ENCODE data around the gene ZNF480.
A peak's percentile ranks its signal among the peaks of the same experiment; 100 is the strongest.
"Not testable (repeated sequence)": the region's sequence is repeated elsewhere in the genome, so short reads cannot be mapped to it uniquely, and the experiment has no call there.

ZNF480 gene

GRCh38 chr19:52296773-52297600 lies at the start of gene ZNF480:
Gene ZNF480 (plus strand): TSS chr19:52297169. CDS start chr19:52300413, 3,244 bp downstream.
- no peak for DNase-seq

DNA sequence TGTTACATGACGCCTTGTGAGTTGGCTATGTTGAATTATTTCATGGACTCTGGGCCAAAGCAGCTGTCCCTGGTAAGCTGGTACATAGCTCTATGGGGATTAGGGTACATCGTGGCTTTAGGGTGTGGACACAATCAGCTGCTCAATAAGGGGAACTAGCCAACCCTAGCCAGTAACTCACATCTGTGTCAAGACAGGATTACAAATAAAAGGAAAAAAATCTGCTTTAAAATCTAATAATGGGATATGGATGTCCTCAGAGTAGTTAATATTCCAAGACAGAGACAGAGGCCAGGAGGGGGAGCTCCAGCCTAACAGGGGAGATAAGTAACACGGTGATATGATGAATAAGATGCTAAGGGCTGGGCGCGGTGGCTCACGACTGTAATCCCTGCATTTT lies 48.7 kb upstream of the ZNF480 start:
- DNase-seq: no peak

DNA sequence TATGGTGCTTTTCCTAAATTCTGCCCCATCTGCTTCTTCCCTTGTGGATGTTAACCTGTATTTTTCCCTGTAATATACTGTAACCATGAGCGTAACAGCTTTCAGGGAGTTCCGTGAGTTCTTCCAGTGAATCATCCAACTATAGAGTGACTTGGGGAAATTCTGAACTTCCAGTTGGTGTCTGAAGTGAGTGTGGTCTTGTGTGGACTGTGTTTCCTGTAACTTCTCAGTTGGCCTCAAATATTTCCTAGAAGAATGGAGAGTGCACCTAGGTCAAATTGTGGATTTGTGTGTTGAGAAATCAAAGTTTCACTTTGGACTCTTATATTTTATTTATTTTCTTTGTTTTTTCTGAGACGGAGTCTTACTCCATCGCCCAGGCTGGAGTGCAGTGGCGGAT lies 38.5 kb upstream of the ZNF480 start:
- no peak for DNase-seq

DNA sequence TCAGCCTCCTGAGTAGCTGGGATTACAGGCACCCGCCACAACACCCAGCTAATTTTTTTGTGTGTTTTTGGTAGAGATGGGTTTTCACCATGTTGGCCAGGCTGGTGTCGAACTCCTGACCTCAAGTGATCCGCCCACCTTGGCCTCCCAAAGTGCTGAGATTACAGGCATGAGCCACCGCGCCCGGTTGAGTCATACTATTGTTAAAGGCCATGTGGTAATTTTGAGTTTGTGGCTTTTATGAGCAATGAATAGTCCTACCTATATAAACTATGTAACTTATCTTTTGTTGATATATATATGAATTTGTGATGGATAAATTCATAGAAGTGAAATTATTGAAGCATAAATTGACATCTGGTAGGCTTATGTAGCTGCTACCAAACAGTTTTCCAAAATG lies 31.4 kb upstream of the ZNF480 start:
- not testable (repeated sequence) for DNase-seq

GRCh38 chr19:52269338-52270261 lies 27.4 kb upstream of the ZNF480 start, which contains the start of gene ZNF766:
Gene ZNF766 (plus strand): TSS chr19:52269587. CDS start chr19:52269614, 27 bp downstream.
- peak; percentile 66 for DNase-seq

DNA sequence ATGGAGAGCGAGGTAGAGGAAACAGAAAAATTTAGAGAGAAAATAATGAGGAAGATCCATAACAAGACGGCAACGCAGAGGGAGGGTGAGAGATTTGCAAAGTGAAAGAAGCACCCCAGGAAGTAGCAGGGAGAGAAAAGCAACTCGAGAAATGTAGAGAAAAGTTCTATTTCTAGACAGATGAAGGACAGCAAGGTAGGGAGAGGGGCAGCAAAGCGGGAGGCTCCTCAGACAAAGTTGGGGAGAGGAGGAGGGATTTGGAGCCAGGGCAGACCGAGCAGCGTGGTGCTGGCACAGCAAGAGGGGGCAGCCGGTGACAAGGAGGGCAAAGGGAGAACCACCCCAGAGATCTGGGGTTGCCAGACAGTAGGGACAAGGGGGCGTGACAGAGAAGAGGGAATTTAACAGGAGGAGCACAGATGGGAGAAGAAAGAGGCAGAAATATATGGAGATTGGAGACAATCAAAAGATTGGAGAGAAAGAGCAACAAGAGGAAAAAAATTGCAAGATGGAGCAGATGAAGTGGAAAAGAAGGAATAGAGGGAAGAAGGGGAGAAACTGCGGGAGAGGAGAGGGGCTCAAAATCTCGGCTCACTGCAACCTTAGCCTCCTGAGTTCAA lies 26.6 kb upstream of the ZNF480 start:
- no peak for DNase-seq

DNA sequence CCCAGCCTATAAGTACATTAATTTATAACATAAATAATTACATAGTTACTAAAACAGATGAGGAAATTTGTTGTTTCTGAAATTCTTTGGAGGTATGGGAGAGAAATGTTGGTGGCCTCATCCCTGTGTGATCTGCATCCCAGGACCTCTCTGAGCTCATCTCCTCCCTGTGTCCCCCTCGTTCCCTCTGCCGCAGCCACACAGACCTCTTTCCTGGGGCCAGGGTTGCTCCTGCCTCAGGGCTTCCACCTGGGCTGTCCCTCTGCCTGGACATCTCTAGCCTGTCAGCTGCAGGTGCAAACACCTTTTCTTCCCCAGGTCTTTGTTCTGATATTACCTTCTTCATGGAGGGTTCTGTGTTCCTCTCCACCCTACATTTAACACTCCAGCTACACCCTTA lies 23.7 kb upstream of the ZNF480 start:
- DNase-seq: no peak

- DNase-seq: no peak
Measured at GRCh38 chr19:52274191-52274590, 22.8 kb upstream of the ZNF480 start.

GRCh38 chr19:52275988-52276387 lies 21.0 kb upstream of the ZNF480 start:
- no peak for DNase-seq

GRCh38 chr19:52277471-52277870 lies 19.5 kb upstream of the ZNF480 start:
- no peak for DNase-seq

- DNase-seq: no peak
Measured at GRCh38 chr19:52286256-52286655, 10.7 kb upstream of the ZNF480 start.

DNA sequence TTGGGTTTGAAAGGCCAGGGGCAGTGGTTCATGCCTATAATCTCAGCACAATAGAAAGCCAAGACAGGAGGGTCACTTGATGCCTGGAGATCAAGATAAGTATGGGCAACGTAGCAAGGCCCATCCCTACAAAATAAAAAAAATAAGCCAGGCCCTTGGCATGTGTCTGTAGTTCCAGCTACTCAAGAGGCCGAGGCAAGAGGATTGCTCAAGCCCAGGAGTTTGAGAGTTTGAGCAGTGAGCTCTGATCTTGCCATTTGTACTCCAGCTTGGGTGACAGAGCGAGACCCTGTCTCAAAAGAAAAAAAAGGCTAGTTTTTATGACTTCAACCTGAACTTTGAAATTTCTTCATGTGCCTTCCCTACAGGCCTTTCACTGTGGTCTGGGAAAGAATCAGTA lies 5.2 kb upstream of the ZNF480 start:
- no peak for DNase-seq

- not testable (repeated sequence) for DNase-seq
Measured at GRCh38 chr19:52292946-52293345, 4.0 kb upstream of the ZNF480 start.

GRCh38 chr19:52296400-52296772 lies 583 bp upstream of the ZNF480 start:
- DNase-seq: no peak

GRCh38 chr19:52297601-52298364 lies 814 bp downstream of the ZNF480 start:
- DNase-seq: no peak

DNA sequence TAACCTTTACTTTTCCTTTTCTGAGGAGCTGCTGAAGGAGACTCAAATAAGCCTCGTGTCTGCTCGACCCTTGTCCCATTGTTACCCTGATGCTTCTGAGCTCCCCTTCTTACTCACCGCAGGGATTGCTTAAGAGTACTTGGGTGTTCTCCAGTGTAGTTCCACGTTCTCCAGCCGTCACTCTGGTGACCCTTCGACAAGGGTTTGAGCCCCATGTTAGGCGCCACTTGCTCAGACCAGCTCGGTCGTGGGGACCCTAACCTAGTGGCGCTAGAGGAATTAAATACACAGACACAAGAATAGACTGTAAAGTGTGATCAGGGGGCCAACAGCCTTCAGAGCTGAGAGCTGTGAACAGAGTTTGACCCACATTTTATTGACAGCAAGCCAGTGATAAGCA lies 10.3 kb downstream of the ZNF480 start:
- DNase-seq: no peak

DNA sequence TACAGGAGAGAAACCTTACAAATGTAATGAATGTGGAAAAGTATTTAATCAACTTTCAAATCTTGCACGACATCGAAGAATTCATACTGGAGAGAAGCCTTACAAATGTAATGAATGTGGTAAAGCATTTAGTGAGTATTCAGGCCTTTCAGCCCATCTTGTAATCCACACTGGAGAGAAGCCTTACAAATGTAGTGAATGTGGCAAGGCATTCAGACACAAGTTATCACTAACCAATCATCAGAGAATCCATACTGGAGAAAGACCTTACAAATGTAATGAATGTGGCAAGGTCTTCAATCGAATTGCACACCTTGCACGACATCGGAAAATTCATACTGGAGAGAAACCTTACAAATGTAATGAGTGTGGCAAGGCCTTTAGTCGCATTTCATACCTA lies 25.5 kb downstream of the ZNF480 start:
- DNase-seq: no peak

DNA sequence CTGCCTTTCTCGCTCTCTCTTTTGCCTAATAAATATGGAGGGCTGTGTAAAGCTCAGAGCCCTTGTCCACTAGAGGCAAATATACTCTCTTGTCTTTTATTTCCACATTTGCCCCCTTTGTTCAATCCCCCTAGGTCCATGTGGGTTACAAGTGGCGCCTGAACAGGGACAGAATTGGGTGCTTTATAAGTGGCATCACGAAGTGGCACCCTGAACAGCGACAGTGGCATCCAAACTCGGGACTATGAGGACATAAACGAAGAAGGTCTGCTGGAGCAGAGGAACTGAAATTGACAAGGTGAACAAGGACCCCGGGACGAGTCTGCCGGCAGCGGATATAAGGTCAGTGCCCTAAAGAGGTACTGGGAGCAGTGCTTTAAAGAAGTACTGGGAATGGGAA lies 34.8 kb downstream of the ZNF480 start:
- no peak for DNase-seq

GRCh38 chr19:52335768-52336116 lies 38.8 kb downstream of the ZNF480 start:
- DNase-seq: no peak

DNA sequence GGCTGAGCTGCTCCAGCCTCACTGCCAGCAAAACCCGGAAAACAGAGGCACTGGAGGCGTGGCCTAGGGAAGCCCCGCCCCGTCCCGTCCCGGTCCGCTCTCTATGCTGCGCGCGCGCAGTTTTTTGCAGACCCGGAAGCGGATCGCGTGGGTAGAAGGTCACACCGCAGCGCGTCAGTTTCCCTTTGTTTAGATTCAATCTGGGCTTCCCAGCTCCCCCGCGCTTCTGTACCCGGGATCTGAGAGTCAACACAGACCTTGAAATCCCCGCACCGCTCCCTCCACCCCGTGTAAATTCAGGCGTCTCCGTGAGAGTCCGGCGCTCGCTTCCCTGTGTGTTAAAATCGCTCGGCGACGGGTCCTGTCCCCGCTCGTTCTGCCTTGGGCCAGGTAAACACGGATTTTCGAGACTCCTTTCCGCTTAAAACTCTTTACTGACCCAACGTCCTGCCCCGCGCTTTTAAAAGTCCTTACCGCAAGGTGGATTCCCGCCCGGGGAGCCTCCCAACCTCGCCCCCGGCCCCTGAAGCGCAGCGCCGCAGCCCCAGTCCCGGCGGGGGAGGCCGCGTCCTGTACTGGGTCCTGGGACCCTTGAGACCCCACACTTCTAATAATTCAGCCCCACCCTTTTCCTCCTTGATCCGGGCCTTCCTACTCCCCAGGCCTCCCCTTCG lies 39.3 kb downstream of the ZNF480 start, which contains the start of gene ZNF610:
Gene ZNF610 (plus strand): TSS at position 127 of the 674 bp plus-strand sequence. CDS start 12,930 bp downstream, outside the sequence.
- DNase-seq: peak; percentile 2

DNA sequence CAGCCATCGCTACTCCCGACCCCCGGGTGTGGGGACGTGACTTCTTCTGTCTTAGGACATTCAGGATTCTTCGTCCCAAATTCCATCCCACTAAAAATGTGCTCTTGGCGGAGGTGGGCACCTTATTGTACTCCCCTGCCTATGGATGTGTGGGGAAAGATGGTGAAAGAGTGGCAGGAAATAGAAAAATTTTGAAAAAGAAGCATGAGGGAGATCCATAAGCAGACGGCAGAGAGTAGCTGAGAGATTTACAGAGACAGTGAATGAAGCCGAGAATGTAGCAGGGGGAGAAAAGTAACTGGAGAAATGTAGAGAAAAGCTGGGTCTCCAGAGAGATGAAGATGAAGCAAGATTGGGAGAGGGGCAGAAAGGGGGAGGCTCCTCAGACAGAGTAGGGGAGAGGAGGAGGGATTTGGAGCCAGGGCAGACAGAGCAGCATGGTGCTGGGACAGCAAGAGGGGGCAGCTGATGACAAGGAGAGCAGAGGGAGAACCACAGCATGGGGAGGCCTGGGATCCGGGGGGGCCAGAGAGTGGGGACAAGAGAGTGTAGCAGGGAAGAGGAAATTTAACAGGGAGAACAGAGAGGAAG lies 39.9 kb downstream of the ZNF480 start:
- no peak for DNase-seq
